Measurements from ENCODE around the gene ZNF133.

DNA sequence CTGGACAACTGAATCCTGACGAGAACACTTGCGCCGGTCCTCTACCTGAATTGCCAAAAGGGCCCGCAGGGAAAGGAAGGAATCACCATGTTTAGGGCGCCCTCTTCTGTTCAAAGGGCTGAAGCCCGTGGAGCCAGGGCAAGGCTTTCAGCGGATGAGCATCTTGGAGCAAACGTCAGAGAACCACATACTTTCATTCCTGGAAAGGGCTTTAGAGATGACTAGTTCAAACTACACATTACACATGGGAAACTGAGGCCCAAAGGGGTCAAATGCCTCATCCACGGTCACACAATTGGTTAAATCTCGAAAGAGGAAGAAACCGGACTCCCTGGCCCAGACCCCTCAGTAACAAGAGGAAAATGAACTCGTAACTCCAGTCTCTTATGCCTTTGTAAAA lies 11.5 kb upstream of the ZNF133 start:
- TF ChIP-seq, protein P1, sequence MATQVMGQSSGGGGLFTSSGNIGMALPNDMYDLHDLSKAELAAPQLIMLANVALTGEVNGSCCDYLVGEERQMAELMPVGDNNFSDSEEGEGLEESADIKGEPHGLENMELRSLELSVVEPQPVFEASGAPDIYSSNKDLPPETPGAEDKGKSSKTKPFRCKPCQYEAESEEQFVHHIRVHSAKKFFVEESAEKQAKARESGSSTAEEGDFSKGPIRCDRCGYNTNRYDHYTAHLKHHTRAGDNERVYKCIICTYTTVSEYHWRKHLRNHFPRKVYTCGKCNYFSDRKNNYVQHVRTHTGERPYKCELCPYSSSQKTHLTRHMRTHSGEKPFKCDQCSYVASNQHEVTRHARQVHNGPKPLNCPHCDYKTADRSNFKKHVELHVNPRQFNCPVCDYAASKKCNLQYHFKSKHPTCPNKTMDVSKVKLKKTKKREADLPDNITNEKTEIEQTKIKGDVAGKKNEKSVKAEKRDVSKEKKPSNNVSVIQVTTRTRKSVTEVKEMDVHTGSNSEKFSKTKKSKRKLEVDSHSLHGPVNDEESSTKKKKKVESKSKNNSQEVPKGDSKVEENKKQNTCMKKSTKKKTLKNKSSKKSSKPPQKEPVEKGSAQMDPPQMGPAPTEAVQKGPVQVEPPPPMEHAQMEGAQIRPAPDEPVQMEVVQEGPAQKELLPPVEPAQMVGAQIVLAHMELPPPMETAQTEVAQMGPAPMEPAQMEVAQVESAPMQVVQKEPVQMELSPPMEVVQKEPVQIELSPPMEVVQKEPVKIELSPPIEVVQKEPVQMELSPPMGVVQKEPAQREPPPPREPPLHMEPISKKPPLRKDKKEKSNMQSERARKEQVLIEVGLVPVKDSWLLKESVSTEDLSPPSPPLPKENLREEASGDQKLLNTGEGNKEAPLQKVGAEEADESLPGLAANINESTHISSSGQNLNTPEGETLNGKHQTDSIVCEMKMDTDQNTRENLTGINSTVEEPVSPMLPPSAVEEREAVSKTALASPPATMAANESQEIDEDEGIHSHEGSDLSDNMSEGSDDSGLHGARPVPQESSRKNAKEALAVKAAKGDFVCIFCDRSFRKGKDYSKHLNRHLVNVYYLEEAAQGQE (IDR thresholded peaks at IDR 0.05; ENCODE audit: insufficient read depth in 1 of 2, low read depth in 2 of 2, low read length in 1 of 2) = no peak
- no peak for TF ChIP-seq POLR2AphosphoS5 (IDR thresholded peaks at IDR 0.05; ENCODE audit: low read depth, low read length)

All from Panc1 (cell line).